HG02763 (cell line): ENCODE data around the gene KCNJ11.

Experiments
- ATAC-seq: cut with Tn5 transposase; IDR thresholded peaks from one replicate; pipeline ENCODE4 v1.9.1; 2021; ENCODE audit warnings: mild to moderate bottlenecking, moderate library complexity; ENCODE audit not compliant: unreplicated experiment

The KCNJ11 gene

GRCh38 chr11:17369094-17369493 lies 19.4 kb downstream of the KCNJ11 start:
- ATAC-seq = no peak

- no peak for ATAC-seq
These were observed 19.9 kb downstream of the KCNJ11 start for GRCh38 chr11:17368551-17368950.

- no peak for ATAC-seq
These were observed 22.0 kb downstream of the KCNJ11 start for GRCh38 chr11:17366495-17366894.

GRCh38 chr11:17354601-17354991 lies 33.9 kb downstream of the KCNJ11 start:
- no peak for ATAC-seq

GRCh38 chr11:17353821-17354600 lies 34.4 kb downstream of the KCNJ11 start:
- ATAC-seq = no peak

GRCh38 chr11:17352950-17353820 lies 35.3 kb downstream of the KCNJ11 start:
- no peak for ATAC-seq

- no peak for ATAC-seq
These were observed 36.8 kb downstream of the KCNJ11 start, which contains the start of gene NCR3LG1 for GRCh38 chr11:17351510-17352176. Gene NCR3LG1, plus strand, starts transcription at chr11:17351800. Its CDS starts 170 bp downstream, at chr11:17351970.

- no peak for ATAC-seq
These were observed 37.3 kb downstream of the KCNJ11 start for GRCh38 chr11:17351172-17351509.

GRCh38 chr11:17350455-17351171 lies 37.8 kb downstream of the KCNJ11 start:
- ATAC-seq = no peak

GRCh38 chr11:17347676-17348075 lies 40.8 kb downstream of the KCNJ11 start:
- no peak for ATAC-seq

- ATAC-seq = no peak
These were observed 44.6 kb downstream of the KCNJ11 start for GRCh38 chr11:17343907-17344306.

GRCh38 chr11:17343257-17343656 lies 45.2 kb downstream of the KCNJ11 start:
- ATAC-seq = no peak
